Inflammatory macrophage treated with lipopolysaccharide for 1 hour (primary cell): ENCODE measurements around the gene BRMS1L.
A peak's percentile ranks its signal among the peaks of the same experiment; 100 is the strongest.
"Not testable (repeated sequence)": the region's sequence is repeated elsewhere in the genome, so short reads cannot be mapped to it uniquely, and the experiment has no call there.

Experiments used
- DNase-seq, 2 donors: peaks; one replicate each; pipeline ENCODE4 v3.0.0-alpha.2; 2020 to 2022

The BRMS1L gene

DNA sequence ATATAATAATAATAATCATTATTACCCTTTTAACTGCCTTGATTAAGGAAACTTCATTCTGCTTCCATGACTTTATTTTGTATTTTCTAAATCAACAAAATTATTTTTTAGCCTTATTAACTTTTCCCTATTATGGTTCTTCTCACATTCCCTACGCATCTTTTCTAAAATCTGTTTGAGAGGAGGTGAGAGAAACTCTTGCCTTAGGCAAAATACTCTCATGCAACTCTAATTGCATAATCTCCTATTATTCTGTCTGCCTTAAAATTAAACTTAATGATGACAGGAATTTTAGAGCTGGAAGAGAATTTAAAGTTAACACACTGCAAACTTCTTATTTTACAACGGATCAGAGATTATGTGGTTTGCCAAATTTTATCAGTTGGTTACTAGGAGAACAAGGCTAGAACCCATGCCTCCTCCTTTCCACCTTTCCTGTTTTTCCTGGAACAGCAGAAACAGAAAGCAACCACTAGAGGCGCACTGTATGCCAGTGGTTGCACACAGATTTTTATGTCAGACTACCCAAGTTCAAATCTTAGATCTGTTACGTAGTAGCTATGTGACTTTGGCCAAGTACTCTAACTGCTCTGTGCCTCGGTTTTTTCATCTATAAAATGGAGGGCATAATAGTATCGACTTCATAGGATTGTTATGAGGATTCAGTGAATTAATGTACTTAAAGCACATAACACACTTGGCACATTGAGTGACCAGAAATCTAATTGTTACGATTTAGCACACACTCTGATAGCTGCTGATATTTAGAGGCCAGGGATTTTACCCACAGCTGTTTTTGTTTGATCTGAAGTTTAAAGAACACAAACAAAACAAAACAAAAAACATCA is 4.3 kb upstream of the BRMS1L start:
- peak; percentile 36 to 53 for DNase-seq

DNA sequence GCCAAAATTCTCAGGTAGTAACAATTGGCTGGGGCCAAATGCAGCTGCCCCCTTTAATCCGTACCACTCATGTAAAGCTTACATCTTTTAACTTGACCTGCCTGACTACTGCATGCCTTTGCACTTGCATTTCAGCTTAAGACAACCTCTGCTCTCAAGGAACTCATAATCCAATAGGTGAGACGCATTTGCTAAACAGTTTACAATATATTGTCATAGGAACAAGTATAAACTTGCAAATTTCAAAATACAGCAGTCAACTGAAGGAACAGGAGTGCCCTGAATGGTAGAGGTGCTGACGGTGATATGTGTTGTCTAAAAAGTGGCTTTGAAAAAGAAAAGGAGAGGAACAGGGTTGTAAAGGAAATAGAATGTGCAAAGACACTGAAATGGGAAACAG is 3.6 kb upstream of the BRMS1L start:
- no peak for DNase-seq

DNA sequence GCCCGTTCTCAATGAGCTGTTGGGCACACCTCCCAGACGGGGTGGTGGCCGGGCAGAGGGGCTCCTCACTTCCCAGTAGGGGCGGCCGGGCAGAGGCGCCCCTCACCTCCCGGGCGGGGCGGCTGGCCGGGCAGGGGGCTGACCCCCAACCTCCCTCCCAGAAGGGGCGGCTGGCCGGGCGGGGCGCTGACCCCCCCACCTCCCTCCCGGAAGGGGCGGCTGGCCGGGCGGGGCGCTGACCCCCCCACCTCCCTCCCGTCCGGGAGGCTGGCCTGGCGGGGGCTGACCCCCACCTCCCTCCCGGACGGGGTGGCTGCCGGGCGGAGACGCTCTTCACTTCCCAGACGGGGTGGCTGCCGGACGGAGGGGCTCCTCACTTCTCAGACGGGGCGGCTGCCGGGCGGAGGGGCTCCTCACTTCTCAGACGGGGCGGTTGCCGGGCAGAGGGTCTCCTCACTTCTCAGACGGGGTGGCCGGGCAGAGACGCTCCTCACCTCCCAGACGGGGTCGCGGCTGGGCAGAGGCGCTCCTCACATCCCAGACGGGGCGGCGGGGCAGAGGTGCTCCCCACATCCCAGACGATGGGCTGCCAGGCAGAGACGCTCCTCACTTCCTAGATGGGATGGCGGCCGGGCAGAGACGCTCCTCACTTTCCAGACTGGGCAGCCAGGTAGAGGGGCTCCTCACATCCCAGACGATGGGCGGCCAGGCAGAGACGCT is 1.5 kb upstream of the BRMS1L start:
- not testable (repeated sequence) for DNase-seq

DNA sequence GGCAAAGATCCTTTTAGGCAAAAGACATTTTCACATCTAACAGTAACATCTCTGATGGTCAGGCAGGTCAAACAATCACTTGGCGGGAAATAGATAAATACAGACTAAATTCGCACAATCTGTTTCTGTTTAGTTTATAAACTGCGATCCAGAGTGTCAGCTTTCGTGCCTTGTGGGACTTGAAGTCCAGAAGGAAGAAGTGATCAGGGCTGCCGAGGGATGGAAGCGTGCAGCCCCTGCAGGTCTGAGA is 245 bp upstream of the BRMS1L start:
- DNase-seq, result no peak

DNA sequence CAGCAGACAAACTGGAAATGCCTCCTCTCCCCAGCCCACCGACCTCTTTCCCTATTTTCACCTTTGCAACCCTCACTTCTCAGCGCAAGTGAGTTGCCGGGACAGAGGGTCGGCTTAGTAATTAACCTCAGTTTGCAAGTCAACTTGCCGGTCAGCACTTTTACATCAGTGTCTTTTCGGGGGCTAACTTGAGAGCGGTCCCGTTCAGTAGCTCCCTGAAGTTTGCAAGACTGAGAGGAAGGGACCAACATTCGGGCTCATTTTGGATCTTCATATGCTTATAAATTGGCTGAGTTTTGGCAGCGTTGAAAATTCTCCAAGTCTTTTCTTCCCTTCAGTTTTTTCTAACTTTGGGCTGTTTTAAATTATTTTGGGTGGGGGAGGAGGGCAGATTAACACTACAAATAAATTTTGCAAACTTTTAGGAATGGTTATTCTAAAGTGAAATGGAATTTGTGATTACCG is 846 bp downstream of the BRMS1L start:
- DNase-seq, result no peak

DNA sequence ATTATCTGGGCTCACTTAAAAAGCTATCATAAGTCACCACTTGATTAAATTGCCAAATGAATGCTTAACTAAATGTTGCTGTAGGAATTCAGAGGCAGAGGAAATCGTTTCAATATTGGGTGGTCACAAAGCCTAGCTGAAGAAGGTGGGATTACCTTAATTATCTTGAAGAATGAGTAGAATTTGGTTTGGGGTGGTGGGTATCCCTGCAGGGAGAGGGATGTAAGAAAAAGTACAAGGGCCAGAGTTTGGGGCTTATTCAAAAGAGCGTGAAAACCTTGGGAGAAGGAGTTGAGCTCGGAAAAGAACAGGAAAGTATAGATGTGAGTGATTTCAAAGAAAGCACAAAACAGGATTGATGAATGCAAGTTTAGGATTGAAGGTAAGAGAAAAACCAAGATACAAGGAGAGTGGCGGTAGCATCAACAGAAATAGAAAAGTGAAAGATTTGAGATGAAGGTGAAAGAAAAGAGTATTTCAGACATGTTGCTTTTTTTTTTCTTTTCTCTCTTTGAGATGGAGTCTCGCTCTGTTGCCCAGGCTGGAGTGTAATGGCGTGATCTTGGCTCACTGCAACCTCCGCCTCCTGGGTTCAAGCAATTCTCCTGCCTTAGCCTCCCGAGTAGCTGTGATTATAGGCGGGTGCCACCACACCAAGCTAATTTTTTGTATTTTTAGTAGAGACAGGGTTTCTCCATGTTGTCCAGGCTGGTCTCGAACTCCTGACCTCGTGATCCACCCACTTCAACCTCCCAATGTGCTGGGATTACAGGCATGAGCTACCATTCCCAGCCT is 1.7 kb downstream of the BRMS1L start:
- no peak for DNase-seq

DNA sequence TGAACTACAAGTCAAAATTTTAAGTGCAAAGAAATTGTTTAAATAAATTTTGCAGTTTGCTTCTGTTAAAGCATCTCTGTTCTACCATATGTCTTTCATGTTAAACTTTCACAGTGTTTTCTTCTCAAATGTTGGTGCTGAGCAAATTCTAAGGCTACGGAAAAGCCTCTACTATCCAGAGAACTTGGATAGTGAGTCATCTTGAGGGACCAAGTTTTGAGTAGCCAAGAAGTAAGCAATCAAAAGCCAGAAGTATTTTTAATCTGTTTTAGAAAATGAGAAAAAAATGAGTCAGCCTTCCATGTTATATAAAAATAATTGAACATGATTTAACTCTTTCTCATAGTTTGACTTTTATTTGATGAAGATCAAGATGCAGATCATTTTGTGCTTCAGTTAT is 3.3 kb downstream of the BRMS1L start:
- DNase-seq, result no peak

DNA sequence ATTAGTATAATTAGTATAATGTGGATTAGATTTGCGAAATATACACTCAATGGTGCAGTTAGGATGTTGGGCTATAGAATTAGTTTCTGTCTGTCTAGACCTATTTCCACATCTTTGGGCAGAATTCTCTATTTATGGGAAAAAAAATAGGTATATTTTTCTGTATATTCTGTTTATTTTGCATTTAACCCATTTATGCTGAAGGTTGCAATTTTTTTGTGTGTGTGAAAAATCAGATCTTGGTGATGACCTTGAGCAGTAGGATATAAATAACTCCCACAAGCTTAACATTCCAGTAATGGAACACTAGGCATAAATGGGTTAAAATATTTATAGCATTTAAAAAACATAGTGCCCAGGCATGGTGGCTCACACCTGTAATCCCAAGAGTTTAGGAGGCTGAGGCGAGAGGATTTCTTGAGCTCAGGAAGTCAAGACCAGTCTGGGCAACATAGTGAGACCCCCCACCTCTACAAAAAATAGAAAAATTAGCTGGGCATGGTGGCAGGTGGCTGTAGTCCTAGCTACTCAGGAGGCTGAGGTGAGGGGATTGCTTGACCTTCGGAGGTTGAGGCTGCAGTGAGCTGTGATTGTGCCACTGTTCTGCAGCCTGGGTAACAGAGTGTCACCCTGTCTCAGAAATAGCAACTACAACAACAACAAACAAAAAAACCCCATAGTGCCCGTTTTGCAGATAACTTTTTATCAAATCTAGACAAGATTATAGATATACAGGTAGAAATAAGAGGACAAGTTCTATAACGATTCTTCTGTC is 9.3 kb downstream of the BRMS1L start:
- no peak for DNase-seq

DNA sequence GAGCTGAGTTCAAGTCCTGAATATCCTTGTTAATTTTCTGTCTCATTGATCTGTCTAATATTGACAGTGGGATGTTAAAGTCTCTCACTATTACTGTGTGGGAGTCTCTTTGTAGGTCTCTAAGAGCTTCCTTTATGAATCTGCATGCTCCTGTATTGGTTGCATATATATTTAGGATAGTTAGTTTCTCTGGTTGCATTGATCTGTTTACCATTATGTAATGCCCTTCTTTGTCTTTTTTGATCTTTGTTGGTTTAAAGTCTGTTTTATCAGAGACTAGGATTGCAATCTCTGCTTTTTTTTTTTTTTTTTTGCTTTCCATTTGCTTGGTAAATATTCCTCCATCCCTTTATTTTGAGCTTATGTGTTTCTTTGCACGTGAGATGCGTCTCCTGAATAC is 15.6 kb downstream of the BRMS1L start:
- not testable (repeated sequence) for DNase-seq

DNA sequence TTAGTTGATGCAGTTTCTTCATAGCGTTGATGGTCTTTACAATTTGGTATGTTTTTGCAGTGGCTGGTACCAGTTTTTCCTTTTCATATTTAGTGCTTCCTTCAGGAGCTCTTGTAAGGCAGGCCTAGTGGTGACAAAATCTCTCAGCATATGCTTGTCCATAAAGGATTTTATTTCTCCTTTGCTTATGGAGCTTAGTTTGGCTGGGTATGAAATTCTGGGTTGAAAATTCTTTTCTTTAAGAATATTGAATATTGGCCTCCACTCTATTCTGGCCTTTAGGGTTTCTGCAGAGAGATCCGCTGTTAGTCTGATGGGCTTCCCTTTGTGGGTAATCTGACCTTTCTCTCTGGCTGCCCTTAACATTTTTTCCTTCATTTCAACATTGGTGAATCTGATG is 16.1 kb downstream of the BRMS1L start:
- DNase-seq, result not testable (repeated sequence)

DNA sequence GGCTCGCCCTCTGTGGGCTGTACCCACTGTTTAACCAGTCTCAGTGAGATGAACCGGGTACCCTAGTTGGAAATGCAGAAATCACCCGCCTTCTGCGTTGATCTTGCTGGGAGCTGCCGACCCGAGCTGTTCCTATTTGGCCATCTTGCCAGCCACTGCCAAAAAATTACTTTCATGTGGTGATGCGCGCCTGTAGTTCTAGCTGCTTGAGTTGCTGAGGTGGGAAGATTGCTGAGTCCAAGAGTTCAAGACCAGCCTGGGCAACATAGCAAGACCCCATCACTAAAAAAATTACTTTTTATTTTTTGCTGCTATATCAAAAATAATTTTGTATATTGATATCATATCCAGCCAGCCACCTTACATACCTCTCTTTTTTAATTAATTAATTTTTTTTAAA is 18.4 kb downstream of the BRMS1L start:
- DNase-seq, result no peak

DNA sequence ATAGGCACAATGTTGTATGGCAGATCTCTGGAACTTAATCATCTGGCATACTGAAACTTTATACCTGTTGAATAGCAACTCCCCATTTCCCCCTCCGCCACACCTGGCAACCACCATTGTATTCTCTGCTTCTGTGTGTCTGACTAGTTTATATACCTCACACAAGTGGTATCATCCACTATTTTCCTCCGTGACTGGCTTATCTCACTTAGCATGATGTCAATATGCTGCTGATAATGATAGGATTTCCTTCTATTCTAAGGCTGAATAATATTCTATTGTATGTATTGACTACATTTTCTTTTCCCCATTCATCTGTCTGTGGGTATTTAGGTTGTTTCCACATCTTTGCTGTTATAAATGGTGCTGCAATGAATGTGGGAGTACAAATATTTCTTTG is 21.5 kb downstream of the BRMS1L start:
- no peak for DNase-seq

DNA sequence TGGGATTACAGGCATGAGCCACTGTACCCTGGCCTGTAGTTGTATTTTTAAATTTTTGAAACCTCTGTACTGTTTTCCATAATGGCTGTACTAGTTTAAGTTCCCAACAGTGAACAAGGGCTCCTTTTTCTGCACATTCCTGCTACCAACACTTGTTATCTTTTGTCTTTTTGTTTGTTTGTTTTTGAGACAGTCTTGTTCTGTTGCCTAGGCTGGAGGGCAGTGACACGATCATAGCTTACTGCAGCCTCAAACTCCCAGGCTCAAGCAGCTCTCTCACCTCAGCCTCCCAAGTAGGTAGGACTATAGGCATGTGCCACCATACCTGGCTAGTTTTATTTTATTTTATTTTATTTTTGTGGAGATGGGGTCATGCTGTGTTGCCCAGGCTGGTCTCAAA is 23.0 kb downstream of the BRMS1L start:
- DNase-seq, result no peak

DNA sequence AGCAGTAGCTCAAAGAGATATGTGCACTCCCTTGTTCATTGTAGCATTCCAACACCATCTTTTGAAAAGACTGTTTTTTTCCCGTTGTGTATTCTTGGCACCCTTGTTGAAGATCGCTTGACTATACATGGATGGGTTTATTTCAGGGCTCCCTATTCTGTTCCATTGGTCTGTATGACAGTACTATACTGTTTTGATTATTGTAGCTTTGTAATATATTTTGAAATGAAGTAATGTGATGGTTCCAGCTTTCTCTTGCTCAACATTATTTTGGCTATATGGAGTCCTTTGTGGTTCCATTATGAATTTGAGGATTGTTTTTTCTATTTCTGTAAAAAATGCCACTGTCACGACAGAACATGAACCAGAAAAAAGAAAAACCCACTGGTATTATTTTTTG is 25.7 kb downstream of the BRMS1L start:
- DNase-seq, result no peak

DNA sequence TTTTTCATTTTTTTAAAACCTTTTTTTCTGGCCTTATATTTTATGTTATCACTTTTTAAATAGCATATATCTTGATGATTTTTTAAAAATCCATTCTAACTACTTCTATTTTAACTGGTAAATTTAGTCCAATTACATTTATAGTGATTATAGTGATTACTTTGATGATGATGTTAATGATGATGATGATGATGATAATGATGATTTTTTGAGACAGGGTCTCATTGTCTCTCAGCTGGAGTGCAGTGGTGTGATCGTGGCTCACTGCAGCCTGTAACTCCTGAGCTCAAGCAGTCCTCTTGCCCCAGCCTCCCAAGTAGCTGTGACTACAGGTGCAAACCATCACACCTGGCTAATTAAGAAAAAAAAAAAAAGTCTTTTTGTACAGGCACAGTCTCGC is 27.1 kb downstream of the BRMS1L start:
- no peak for DNase-seq

DNA sequence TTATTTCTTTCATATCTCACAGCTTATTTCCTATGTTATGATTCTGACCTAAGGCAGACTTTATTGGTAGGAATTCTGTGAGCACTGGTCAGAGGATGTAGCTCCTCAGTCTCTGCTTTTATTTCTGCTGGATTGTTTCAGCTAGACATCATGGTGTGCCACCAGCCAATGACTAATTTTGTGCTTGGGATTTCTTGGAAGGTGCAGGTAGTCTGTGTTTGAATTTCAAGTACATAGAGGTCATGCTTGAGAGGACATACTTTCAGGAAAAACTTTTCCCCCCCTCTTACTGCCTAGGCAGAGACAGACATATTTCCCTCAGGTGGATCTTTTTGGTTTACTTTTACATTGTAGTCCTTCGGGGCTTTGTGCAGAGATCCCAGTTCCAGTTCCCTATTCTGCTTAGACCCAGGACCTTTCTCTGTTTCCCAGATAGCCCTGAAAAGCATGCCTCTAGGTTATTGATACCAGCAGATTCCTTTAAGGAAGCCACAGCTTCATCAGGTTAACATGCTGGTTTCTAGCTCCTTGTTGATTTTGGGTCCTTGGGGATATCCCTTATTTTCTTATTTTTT is 28.6 kb downstream of the BRMS1L start:
- no peak for DNase-seq

DNA sequence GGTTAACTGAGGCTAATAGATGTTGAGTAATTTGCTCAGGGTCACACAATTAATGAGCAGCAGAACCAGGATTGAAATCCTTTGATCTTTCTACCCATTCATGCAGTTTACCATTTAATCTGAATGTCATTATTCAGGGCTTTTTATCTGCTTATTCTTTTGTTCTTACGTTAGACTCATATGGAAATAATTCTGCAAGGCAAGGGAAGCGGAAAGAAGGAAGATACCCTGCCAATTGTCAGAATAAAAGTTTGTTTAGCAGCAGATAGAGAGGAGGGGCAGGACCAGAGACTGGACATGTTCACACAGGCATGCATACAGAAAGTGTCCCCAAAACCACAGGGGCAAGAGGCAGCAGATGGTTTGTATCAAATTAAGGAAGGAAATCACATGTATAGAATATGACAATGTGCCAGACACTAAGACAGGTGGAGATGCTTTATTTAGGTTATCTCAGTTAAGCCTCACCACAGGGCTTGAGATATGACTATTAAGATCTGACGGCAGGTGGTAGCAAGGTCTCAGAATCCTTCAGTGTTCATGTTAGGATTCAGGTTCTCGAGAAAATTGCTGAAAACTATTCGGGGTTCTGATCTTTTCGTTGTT is 29.8 kb downstream of the BRMS1L start:
- DNase-seq, result no peak

DNA sequence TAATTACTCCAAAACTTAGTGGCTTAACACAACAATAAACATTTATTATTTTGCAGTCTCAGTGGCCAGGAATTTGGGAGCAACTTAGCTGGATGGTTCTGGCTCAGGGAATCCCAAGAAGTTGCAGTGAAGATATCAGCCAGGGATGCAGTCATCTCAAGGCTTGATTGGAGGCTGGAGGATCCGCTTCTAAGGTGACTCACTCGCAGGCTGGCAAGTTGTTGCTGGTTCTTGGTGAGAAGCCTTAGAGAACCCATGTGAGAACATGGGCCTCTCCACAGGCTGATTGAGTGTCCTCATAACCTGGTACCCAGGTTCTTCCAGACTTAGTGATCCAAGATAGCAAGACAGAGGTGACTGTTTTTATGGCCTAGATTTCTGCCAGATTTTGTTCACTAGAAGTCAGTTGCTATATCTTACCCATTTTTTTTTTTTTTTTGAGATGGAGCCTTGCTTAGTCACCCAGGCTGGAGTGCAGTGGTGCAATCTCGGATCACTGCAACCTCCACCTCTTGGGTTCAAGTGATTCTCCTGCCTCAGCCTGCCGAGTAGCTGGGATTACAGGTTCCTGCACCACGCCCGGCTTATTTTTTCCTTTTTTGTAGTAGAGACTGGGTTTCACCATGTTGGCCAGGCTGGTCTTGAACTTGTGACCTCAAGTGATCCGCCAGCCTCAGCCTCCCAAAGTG is 32.5 kb downstream of the BRMS1L start:
- no peak for DNase-seq

DNA sequence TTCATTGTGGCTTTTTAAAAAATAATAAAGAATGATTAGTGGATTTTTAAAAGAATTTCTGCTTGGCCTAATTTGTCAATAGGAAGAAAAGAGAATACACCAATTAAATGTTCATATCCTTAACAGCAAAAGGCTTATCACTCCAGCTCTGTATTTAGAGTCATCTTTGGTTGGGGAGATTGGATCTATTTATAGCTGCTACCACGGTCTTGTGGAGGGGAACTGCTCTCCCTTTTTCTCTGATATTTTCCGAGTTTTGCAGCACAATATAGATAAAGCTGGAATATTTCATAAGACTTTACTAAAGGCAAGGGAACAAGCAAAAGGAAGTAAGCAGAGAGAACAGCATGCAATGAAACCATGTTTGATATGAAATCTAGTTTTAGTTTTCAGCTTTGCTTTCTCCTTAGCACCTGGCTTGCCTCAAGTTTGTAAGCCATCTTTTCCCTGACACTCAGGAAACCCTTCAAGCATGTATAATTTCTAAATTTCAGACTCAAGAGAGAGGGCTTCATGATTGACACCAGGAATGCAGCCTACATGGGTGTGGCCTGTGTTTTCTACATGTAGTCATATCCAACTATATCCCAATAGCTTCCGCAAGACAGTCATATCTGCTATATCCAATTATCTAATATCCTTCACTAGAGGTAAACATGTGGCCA is 35.2 kb downstream of the BRMS1L start:
- no peak for DNase-seq

DNA sequence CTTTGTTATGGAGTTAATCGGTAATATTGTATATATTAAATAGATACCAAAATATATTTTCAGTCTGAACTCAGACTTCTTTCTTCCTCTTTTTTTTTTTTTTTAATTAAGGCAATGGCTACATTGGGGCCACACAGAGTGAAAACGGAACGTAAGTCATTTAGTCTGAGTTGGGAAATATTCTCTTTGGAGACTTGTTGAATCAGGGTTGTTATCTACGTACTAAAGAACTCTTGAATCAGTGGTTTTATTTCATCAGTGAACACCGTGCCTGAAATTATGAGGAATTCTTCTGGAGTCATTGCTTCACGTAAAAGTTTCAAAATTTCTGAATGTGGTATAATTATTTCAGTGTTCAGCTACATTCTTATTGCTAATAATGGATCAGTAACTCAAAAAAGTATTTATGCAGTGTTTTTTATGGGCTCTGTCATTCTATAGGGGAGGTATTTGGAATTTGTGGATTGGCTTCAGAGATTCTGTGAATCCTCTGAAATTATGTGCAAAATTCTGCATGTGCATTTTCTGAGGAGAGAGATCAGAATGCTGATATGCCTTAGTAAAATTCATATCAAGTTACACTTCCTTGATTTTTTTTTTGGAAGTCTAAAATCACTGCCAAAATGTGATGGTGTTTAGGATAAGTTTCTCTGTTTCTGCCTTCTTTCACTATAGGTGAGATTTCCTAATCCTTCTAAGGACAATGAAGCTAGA is 39.6 kb downstream of the BRMS1L start:
- peak; percentile 28 to 60 for DNase-seq
